GM23338 (cell line): Measurements from ENCODE around the gene SERPINE2.

Experiments
- CTCF ChIP-seq, 2 experiments: fragments of 200-600 bp in 1 of 2; sonication (generic) in 1 of 2; conservative IDR thresholded peaks; 2 replicates each; pipeline versions ENCODE4 v1.5.1 to v1.6.1; 2016 to 2017; ENCODE audit warnings: antibody characterized with exemption in 2 of 2, low read depth in 2 of 2, mild to moderate bottlenecking in 2 of 2, moderate library complexity in 1 of 2
- EZH2 ChIP-seq: fragments of 200-600 bp; sonication (generic); IDR thresholded peaks from one replicate; pipeline ENCODE4 v1.8.0; 2017; ENCODE audit warnings: antibody characterized with exemption, mild to moderate bottlenecking, low read depth; ENCODE audit not compliant: unreplicated experiment
- POLR2AphosphoS5 ChIP-seq: IDR thresholded peaks from 2 replicates; pipeline ENCODE4 v1.6.1; 2016; ENCODE audit warnings: antibody characterized with exemption, low read depth

DNA sequence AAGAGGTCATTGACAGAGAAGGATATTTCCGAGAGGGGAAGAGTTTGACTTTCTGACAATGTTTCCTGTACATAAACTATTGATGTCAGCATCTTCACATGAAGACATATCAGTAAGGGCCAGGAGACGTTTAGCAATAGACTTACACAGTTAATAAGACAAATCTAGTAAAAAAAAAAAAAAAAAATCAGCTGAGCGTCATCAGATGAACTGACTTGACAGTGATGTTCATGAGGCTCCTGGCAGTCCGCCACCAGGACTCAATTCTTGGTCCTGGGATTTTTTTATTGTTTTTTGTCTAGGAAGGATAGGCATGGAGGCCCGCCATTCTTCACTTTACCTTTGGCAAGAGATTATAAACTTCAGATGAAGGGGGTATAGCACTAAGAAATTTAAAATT lies 67.4 kb downstream of the SERPINE2 start:
- TF ChIP-seq CTCF (conservative IDR thresholded peaks at IDR 0.05; ENCODE audit: low read depth in 2 of 2) = no peak
- no peak for TF ChIP-seq EZH2
- TF ChIP-seq POLR2AphosphoS5 = no peak
